Measurements from ENCODE around the gene RHD. TPM values are rescaled to one million over a fixed set of nuclear protein-coding genes. Genes with fewer than 3 reads are reported as not detected.
"Not testable (repeated sequence)": the region's sequence is repeated elsewhere in the genome, so short reads cannot be mapped to it uniquely, and the experiment has no call there.

The RHD gene
- total RNA-seq, 1 donor from 2014 or later, result 0.18 TPM

DNA sequence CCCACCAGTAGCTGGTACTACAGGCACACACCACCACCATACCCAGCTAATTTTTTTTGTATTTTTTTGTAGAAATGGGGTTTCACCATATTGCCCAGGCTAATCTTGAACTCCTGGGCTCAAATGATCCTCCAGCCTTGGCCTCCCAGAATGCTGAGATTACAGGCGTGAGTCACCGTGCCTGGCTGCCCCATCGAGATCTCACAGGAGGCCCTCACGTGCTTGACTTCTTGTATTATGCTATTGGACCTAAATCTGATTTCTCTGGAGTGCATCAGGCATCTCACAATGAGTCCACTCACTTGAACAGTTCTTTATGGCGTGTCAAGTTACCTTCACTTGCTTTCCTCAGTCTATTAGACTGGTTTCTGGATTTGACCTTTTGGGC lies 15.7 kb upstream of the RHD start:
- DNase-seq (ENCODE audit: low spot score) (no peak), ATAC-seq (no peak)

DNA sequence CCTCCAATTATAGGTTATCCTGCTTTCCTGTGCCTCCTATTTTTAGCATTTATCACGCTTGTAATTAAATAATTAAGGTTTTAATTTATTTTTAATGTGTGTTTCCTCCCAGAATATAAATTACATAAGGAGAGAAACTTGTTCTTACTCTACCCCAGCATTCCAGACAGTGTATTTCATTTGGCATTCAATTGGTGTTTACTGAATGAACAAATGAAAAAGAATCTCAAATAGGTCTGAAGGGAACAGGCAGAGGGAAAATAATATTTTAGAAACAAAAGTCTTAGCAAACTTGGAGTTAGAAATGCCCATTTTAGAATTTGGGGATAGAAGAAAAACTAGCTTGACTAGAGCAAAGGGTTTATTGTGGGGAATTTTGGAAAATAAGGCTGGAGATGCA lies 15.1 kb upstream of the RHD start:
- DNase-seq (ENCODE audit: low spot score) (no peak), ATAC-seq (no peak)

DNA sequence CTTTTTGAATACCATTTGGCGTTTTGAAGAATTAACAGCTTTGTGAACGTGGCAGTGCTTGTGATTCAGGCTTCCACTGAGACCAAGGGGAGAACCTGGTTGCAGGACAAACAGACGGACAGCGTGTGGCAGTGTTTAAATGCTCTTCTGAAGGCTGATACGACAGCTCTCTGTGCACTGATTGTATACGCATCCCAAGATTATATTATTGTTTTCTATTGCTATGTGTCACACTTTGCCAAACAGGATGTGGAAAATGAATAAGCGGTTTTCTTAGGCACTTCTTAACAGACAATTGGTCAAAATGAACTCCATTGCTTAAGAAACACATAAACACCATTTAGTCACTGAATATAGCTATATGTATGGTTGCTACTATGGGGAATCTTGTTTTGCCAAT lies 12.5 kb upstream of the RHD start:
- peak; percentile 58 for ATAC-seq
- DNase-seq (ENCODE audit: low spot score), result not testable (repeated sequence)

DNA sequence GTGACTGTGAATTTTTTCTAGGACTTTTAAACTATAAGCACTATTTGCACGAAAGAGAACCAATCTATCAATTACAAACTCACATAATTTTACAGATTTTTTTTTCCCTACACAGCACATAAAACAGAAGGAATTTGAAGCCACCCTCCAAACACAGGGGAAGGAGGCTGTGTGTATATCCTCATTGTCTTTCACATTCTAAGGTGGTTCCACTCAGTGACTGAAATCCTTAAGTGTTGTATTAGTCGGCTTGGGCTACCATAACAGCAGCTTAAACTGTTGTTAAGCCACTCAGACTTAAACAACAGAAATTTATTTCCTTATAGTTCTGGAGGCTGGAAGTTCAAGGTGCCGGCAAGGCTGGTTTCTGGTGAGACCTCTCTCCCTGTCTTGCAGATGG lies 12.0 kb upstream of the RHD start:
- DNase-seq (ENCODE audit: low spot score); ATAC-seq: not testable (repeated sequence)

DNA sequence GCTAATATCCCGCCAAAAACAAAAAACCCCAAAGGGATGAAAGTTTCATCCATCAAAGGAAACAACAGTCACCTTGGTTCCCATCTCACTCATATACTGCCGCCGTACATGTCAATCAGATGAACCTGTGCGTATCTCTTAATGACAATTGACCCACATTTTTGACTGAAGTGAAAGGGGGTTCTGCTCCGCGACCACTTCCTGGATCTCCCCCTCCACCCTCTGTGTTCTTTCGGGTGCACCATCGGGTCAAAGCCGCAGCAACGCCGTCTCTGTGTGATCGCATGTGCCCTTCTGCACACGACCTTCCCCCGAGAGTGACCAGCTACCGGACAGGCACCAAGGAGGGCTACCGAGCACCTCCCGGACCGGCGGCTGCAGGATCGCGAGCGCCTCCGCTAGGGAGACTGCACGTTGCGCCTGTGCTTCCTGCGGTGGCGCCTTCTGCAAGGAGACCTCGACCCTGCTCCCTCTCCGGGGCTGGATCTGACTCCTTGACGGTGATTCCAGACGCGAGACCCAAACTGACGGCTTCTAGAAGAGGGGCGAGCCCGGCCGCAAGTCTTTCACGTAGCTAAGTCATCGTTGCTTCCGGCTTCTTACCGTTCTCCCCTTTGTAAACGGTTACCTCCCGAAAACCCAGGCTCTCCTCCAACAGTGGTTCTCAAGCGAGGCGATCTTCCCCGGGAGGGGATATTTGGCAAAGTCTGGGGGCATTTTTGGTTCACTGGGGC lies 5.6 kb upstream of the RHD start:
- DNase-seq (ENCODE audit: low spot score), result not testable (repeated sequence)
- peak; percentile 74 for ATAC-seq

DNA sequence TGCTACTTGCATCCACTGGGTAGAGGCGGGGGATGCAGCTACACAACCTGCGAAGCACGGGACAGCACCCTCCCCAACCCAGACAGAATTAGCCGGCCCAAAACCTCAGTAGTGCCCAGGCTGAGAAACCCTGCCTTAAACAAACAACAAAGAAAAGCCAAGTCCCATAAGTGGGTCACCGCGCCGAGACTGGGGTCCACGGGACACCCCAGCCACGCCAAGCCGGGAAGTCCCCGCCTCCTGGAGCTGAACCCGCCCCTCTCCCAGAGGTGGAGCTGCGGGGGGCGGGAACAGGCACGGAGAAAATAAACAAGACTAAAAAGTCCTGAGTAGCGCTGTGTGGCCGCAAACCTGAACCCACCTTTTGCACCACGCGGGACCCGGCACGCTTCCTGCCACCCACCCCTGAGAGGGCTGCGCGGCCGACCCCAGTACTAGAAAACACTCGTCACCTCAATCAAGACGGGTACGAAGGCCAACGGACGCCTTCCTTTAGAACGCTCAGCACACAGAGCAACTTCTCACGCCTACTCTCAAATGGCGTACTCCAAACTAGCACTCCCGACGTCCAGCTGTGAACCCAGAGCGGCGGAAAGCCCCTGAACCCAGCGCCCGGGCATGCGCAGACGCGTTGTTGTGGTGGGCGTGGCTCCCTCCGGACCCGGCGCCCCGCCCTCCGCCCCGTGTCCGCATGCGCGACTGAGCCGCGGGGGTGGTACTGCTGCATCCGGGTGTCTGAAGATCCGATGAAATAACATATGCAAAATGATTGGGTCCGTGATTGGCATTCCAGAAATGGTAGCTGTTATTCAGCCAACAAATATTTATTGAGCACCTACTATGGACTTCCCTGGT lies 4.8 kb upstream of the RHD start:
- DNase-seq (ENCODE audit: low spot score) (peak; percentile 89), ATAC-seq (peak; percentile 91)

DNA sequence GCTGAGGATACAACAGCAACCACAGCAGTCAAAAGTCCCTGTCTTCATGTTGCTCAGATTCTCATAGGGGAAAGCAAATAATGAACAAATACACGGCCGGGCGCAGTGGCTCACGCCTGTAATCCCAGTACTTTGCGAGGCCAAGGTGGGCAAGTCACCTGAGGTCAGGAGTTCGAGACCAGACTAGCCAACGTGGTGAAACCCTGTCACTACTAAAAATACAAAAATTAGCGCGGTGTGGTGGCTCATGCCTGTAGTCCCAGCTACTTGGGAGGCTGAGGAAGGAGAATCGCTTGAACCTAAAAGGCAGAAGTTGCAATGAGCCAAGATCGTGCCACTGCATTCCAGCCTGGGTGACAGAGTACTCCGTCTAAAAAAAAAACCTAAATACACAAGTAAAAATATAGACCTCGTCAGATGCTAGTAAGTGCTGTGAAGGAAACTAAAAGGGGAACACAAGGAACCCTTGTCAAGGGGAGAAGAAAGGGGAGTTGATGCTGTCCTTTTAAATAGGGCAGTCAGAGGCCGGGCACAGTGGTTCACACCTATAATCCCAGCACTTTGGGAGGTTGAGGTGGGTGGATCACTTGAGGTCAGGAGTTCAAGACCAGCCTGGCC lies 4.1 kb upstream of the RHD start:
- not testable (repeated sequence) for DNase-seq (ENCODE audit: low spot score); ATAC-seq

DNA sequence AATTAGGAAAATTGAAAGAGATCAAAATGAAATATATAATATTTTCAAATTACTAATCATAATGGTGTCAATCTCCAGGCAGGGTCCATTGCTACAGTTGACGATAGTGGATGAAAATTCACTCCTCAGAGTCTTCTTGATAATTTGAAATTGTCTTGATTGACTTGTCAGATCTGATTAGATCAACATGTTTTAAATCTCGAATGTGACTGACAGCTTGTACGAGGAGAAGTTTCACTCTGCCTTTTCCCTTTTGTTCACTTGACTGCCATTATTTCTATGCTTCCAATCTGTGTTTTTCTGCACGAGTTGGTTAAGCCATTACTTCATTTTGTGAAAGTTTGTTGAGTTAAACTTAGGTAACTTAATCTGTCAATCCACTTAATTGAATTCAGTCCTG lies 3.3 kb downstream of the RHD start:
- not testable (repeated sequence) for ATAC-seq; DNase-seq (ENCODE audit: low spot score)

DNA sequence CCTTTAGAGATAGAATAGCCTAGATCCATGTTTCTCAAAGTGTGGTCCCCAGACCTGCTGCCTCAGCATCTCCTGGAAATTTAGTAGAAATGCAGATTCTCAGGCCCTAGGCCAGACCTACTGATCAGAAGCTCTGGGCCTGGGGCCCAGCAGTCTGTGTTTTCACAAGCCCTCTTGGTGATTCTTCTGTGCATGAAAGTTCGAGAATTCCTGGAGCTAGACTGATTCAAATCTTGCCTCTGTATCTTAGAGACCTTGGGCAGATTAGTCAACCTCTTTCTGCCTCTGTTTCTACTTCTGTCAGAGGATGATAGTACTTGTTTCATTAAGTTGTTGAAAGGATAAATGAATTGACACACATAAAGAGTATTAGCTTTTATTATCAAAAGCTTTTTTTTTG lies 5.0 kb downstream of the RHD start:
- DNase-seq (ENCODE audit: low spot score); ATAC-seq: not testable (repeated sequence)

DNA sequence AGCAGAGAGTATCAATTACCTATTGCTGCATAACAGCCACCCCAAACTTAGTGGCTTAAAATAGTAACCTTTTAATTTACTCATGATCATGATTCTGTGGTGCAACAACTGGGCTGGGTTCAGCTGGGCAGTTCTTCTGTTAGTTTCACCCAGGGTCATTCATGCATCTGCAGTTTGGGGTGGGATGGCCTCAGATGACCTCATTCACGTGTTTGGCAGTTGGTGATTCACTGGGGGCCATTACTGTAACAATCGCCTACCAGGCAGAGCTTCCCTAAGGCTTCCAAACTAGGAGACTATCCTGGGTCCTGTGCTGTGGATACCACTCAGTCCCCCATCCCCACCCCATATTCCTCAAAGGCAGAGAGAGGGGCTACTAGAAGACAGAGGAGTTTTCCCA lies 6.0 kb downstream of the RHD start:
- not testable (repeated sequence) for ATAC-seq

DNA sequence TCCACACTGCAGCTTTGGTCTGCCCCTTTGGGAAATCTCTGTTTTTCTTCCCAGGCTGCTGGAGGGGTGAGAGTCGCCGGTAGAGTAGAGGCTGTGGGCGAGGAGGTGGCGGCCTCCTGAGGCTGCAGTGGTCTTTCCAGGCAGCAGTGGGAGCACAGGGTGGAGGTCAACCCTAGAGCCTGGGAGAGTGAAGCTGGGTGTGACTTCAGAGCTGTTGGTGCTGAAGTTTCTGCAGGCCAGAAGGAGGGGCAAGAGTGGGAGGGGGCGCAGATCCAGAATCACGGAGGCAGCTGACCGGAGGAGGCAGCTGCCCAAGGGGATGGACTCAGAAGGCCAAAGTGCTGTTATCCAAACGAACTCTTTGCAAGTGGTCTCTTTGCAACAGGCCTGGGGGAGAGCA lies 6.5 kb downstream of the RHD start:
- DNase-seq (ENCODE audit: low spot score), result peak; percentile 23
- ATAC-seq, result not testable (repeated sequence)

More for the DNA sequence above, 6.0 kb downstream of the RHD start:
- DNase-seq (ENCODE audit: low spot score), result peak; percentile 19

DNA sequence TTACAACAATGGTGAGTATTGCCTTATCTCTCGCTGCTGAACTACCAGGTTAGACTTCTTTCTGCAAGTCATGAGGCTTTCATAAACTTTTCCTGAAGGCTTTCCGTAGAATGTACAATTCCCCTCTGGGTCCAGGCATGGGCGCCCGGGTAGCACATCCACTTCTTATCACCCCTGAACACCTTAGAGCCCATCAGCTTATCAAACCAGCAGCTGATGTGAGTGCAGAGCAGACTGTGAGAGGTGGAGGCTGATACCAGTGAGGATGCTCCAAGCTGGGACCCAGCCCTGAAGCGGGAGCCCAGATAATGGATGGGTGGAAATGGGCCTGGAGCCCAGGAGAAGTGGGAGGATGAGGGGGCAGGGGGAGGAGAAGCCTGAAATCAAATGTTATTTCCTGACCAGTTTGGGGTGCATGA lies 7.4 kb downstream of the RHD start:
- peak; percentile 10 for DNase-seq (ENCODE audit: low spot score)
- not testable (repeated sequence) for ATAC-seq

DNA sequence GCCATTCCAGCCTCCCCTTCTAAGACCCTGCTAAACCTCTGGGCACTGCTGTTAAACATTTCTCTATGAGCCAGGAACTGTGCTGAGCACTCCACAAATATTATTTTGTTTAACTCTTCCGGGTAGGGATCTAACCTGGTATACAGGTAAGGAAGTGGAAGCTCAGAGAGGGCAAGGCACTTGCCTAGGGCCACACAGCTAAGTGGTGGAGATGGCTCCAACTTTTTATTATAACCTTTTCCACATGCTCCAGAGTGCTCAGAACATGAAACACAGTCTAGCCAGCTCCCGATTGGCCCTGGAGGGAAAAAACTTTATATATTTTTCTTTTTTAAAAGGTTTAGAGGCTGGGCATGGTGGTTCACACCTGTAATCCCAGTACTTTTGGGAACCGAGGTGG lies 13.6 kb downstream of the RHD start:
- not testable (repeated sequence) for ATAC-seq; DNase-seq (ENCODE audit: low spot score)

DNA sequence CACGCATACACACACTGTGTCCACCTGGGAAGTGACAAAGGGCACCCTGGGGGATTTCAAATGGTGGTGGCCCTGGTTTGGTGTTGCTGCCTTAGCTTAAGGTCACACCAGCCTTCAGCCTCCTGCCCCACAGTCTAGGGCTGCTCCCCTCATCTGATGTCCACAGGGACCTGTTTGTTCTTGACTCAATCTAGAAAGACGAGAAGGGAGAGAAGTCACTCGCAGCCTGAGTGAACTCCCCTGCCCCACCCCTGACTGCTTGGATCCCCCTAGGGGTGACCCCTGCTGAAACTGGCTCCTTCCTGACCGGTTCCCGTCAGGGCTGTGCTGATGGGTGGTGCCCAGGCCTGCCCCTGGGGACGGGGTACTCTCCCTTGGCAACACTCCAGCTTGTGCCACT lies 14.9 kb downstream of the RHD start:
- ATAC-seq; DNase-seq (ENCODE audit: low spot score): not testable (repeated sequence)

DNA sequence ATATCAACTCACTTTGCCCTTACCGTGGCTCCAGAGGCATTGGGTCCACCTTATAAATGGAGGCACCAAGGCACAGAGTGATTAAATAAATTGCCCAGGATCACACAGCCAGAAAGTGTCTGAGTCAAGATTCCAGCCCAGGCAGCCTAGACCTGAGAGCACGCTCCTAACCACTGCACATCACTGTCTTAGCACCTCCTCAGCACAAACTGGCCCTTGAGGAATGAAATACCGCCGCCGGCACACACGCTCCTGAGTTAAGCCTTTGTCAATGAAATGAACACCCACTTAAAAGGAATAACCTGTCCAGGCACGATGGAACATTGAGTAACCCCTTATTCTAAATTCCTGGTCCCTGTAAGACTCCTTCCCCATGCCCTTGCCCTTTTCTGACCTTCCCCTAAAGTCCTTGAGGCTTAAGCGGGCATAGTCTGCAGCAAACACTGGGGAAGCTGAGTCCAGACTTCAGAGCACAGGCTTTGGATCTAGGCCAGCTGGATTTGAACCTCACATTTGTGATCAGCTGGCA lies 16.3 kb downstream of the RHD start:
- DNase-seq (ENCODE audit: low spot score); ATAC-seq: not testable (repeated sequence)

DNA sequence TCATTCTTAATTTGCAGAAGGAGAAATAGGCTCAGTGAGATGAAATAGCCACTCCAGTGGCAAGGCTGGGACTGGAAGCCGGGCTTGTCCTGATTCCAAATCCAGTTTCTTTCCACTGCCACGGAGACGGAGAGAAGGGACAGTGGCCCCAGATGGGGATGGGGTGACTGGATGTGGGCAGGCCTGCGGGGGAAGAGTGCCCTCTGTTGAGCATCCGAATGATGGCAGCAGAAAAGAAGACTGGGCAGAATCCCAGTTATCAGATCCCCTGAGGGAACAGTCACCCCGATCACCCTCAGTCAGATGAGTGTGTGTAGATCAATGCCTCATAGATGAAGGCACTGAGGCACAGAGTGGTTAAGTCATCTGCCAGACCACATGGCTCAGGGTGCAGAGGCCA lies 17.7 kb downstream of the RHD start:
- DNase-seq (ENCODE audit: low spot score), result not testable (repeated sequence)
- peak; percentile 96 for ATAC-seq

DNA sequence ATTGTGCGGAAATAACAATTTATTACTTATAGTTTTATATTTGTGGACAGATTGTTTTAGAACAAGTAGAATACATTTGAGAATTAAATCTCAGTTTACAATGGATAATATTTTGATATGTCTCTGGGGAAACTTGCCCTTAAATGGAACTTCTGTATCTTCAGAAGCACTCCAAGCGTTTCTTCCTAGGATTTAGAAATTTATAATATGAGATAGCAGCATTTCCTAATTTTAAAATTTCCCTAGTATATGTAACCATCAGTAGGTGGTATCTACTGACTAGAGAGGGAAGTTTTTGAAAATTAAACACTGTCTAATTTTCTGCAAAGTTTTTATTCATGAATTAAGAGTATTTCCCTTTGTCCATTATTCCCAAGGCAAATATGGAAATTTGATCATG lies 21.1 kb downstream of the RHD start:
- not testable (repeated sequence) for ATAC-seq; DNase-seq (ENCODE audit: low spot score)

DNA sequence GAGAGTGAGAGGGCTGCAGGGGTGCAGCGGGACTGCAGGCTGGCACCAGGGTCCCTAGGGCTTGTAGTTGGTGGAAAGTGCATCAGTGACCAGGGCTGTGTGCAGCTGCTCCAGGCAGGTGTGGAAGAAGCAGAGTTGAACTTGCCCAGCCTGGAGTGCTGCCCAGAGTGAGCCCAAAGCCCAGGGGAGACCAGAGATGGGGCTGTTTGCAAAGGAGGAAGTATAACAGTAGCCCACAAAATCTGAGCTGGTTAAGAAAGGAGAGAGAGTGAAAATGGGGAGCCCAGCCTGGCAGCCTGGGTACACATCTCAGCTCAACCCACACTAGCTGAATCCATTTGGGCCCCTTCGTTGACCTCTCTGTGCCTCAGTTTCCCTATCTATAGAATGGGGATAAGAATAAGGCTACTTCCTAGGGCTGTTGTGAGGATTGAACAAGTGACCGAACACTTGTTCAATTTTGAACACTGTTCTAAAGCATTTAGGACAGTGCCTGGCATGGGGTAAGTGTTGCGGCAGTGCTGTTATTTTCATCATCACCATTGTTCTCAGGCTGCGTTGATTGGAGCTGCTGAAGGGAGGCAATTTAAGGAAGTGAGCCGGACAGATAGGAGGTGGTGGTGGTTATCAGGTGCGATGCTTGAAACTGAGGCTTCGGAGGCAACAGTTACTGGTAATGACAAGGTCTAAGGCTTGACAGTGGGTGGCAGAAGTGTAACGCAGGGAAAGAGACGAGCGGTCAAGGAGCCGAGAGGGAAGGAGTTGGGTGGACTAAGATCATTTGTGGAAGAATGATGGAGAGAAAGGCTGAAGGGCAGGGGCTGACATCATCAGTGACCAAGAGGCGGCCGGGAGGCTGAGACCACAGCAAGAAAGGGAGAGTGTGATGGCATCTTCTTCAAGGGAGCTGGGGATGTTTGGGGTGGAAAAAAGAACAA lies 22.8 kb downstream of the RHD start:
- DNase-seq (ENCODE audit: low spot score); ATAC-seq: not testable (repeated sequence)

DNA sequence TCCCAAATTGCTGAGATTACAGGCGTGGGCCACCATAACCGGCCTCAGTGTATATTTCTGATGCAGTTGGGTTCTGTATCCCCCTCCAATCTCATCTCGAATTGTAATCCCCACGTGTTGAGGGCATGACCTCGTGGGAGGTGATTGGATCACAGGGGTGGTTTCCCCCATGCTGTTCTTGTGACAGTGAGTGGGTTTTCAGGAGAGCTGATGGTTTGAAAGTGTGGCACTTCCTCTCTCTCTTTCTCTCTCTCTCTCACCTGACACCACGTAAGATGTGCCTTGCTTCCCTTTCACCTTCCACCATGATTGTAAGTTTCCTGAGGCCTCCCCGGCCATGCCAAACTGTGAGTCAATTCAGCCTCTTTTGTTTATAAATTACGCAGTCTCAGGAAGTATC lies 24.2 kb downstream of the RHD start:
- not testable (repeated sequence) for DNase-seq (ENCODE audit: low spot score); ATAC-seq

DNA sequence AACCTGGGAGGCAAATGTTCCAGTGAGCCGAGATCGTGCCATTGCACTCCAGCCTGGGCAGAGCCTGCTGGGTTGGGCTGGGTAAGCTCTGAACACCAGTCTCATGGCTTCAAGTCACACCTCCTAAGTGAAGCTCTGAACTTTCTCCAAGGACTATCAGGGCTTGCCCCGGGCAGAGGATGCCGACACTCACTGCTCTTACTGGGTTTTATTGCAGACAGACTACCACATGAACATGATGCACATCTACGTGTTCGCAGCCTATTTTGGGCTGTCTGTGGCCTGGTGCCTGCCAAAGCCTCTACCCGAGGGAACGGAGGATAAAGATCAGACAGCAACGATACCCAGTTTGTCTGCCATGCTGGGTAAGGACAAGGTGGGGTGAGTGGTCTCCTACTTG lies 28.4 kb downstream of the RHD start:
- not testable (repeated sequence) for ATAC-seq

More for the DNA sequence above, 28.4 kb downstream of the RHD start:
- DNase-seq (ENCODE audit: low spot score), result not testable (repeated sequence)

Data from left lobe of liver (tissue), 2 donors.